Left lung (tissue), 10 donors: ENCODE results near the gene SRSF9. TPM values are rescaled to one million over a fixed set of nuclear protein-coding genes. Genes with fewer than 3 reads are reported as not detected.

Experiments
- ATAC-seq: fragments of 200-7000 bp; cut with Tn5 transposase; one replicate; pipeline ENCODE4 v1.9.1; 2020; ENCODE audit warnings: moderate library complexity
- DNase-seq, 4 donors: peaks; one replicate each; pipeline ENCODE4 v3.0.0-alpha.2; 2013 to 2020
- H3K27ac ChIP-seq, 2 donors: fragments of 200-600 bp; sonication (generic) in 1 of 2; one replicate each; pipeline versions ENCODE4 v1.5.0 to v1.8.0; 2020 to 2021
- H3K27me3 ChIP-seq, 2 donors: fragments of 200-600 bp; sonication (generic) in 1 of 2; one replicate each; pipeline versions ENCODE4 v1.5.0 to v1.8.0; 2020 to 2021
- H3K36me3 ChIP-seq, 2 donors: fragments of 200-600 bp; sonication (generic) in 1 of 2; one replicate each; pipeline versions ENCODE4 v1.5.0 to v1.8.0; 2020 to 2021
- H3K4me1 ChIP-seq, 2 donors: fragments of 200-600 bp; one replicate each; pipeline ENCODE4 v1.8.0; 2021
- H3K4me3 ChIP-seq, 2 donors: fragments of 200-600 bp; sonication (generic) in 1 of 2; one replicate each; pipeline versions ENCODE4 v1.5.0 to v1.8.0; 2020 to 2021; ENCODE audit warnings: mild to moderate bottlenecking in 1 of 2
- H3K9me3 ChIP-seq, 2 donors: fragments of 200-600 bp; sonication (generic) in 1 of 2; one replicate each; pipeline versions ENCODE4 v1.5.0 to v1.8.0; 2020 to 2021
- intact Hi-C, 2 donors: fragments of 100-400 bp; cut with DNase I; formaldehyde crosslinking; loops; one replicate each; pipeline versions ENCODE4 v1.11.2 to v1.14.2; 2022
- polyA plus RNA-seq, 6 donors: library from polyadenylated mRNA; unstranded; fragments of 120-200 nt; gene quantifications; one replicate each; pipeline ENCODE4 v1.2.1, GENCODE V29; 2013; ENCODE audit not compliant: insufficient read length in 6 of 6
- total RNA-seq, 2 donors: library from RNA; stranded (reverse); fragmentation: NEBNext Ultra II Directional; extraction: Animal tissue kit (Norgen Biotek cat#: 25700); gene quantifications; one replicate each; pipeline ENCODE4 v1.2.1, GENCODE V29; 2021
- TF ChIP-seq, protein P1 (sequence below), 2 donors: fragments of 200-600 bp; sonication (generic) in 1 of 2; IDR thresholded peaks; one replicate each; pipeline versions ENCODE4 v1.5.0 to v1.8.0; 2021; ENCODE audit warnings: antibody characterized with exemption in 2 of 2
- donor health status: DM: no; HTN: yes; CAD: no.
- donor health status: DM: no; HTN: no; CAD: no.

The SRSF9 gene
- total and polyA plus RNA-seq, 8 donors = 120 to 225 (median 197) TPM

GRCh38 chr12:120485961-120486881, 16.7 kb upstream of the SRSF9 start:
- intact Hi-C loops = no loop called here

GRCh38 chr12:120483621-120484020, 14.1 kb upstream of the SRSF9 start:
- H3K36me3 ChIP-seq = no peaks in the 10 kb centered on the region
- H3K27ac ChIP-seq = no peak overlapping the region
- H3K4me1 ChIP-seq = no peaks in the 10 kb centered on the region
- TF ChIP-seq, protein P1, sequence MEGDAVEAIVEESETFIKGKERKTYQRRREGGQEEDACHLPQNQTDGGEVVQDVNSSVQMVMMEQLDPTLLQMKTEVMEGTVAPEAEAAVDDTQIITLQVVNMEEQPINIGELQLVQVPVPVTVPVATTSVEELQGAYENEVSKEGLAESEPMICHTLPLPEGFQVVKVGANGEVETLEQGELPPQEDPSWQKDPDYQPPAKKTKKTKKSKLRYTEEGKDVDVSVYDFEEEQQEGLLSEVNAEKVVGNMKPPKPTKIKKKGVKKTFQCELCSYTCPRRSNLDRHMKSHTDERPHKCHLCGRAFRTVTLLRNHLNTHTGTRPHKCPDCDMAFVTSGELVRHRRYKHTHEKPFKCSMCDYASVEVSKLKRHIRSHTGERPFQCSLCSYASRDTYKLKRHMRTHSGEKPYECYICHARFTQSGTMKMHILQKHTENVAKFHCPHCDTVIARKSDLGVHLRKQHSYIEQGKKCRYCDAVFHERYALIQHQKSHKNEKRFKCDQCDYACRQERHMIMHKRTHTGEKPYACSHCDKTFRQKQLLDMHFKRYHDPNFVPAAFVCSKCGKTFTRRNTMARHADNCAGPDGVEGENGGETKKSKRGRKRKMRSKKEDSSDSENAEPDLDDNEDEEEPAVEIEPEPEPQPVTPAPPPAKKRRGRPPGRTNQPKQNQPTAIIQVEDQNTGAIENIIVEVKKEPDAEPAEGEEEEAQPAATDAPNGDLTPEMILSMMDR (IDR thresholded peaks at IDR 0.05) = no peak
- no peak for ATAC-seq
- H3K9me3 ChIP-seq = no peaks in the 10 kb centered on the region
- H3K27me3 ChIP-seq = no peaks in the 10 kb centered on the region
- DNase-seq = no peak
- H3K4me3 ChIP-seq = no peak overlapping the region
- intact Hi-C loops = no loop called here

More at GRCh38 chr12:120485961-120486881, 16.7 kb upstream of the SRSF9 start:
- no peaks in the 10 kb centered on the region for H3K9me3 ChIP-seq
- no peak overlapping the region for H3K4me3 ChIP-seq
- ATAC-seq (no peak), DNase-seq (no peak)
- H3K27me3 ChIP-seq = no peaks in the 10 kb centered on the region
- peaks cover 0 to 5% of the 10 kb centered on the region in 2 donors for H3K36me3 ChIP-seq
- TF ChIP-seq, protein P1 (IDR thresholded peaks at IDR 0.05) = no peak
- H3K27ac ChIP-seq = no peak overlapping the region
- H3K4me1 ChIP-seq = no peaks in the 10 kb centered on the region

- ATAC-seq (no peak), DNase-seq (no peak)
- H3K27me3 ChIP-seq = no peaks in the 10 kb centered on the region
- no peaks in the 10 kb centered on the region for H3K9me3 ChIP-seq
- H3K4me3 ChIP-seq = no peak overlapping the region
- TF ChIP-seq, protein P1 (IDR thresholded peaks at IDR 0.05) = no peak
- H3K4me1 ChIP-seq = no peaks in the 10 kb centered on the region
- intact Hi-C loops = no loop called here
- H3K27ac ChIP-seq = no peak overlapping the region
- H3K36me3 ChIP-seq = no peaks in the 10 kb centered on the region
Observed at GRCh38 chr12:120481022-120481767, 11.6 kb upstream of the SRSF9 start.

DNA sequence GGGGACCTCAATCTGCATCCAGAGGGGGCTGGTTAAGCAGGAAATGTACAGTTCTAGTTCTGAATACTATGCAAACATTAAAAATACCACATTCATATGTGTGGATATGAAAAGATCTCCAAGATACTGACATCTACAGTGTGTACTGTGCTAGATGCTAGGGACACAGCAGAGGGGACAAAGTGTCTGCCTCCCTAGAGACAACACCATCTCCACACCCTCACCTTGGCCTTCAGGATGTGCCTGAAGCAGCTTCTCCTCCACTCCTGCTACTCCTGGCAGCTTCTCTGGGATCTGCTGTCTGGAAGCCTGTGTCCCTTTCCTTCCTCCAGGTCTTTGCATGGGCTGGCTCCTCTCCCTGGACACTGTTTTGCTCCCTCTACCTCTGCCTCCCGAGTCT, 10.7 kb upstream of the SRSF9 start:
- H3K4me3 ChIP-seq = no peak overlapping the region
- H3K27me3 ChIP-seq = no peaks in the 10 kb centered on the region
- no peaks in the 10 kb centered on the region for H3K9me3 ChIP-seq
- intact Hi-C loops = no loop called here
- no peak overlapping the region for H3K27ac ChIP-seq
- DNase-seq (no peak), ATAC-seq (no peak)
- H3K4me1 ChIP-seq = no peaks in the 10 kb centered on the region
- no peaks in the 10 kb centered on the region for H3K36me3 ChIP-seq
- TF ChIP-seq, protein P1 (IDR thresholded peaks at IDR 0.05) = no peak

GRCh38 chr12:120479458-120479857, 9.9 kb upstream of the SRSF9 start:
- intact Hi-C loops = no loop called here

More at GRCh38 chr12:120479458-120479857, 9.9 kb upstream of the SRSF9 start:
- no peak overlapping the region for H3K27ac ChIP-seq
- H3K27me3 ChIP-seq = no peaks in the 10 kb centered on the region
- H3K4me1 ChIP-seq = no peaks in the 10 kb centered on the region
- no peak for DNase-seq
- H3K36me3 ChIP-seq = no peaks in the 10 kb centered on the region
- TF ChIP-seq, protein P1 (IDR thresholded peaks at IDR 0.05) = no peak
- no peaks in the 10 kb centered on the region for H3K9me3 ChIP-seq
- no peak overlapping the region for H3K4me3 ChIP-seq
- no peak for ATAC-seq
